Muscle of back (tissue), 11 donors: ENCODE data around the gene REN. TPM values are rescaled to one million over a fixed set of nuclear protein-coding genes. Genes with fewer than 3 reads are reported as not detected.

ENCODE experiments used
- DNase-seq, 3 donors: peaks; one replicate each; pipeline versions ENCODE4 v3.0.0 to v3.0.0-alpha.2; 2013
- polyA plus RNA-seq, 10 donors: library from polyadenylated mRNA; unstranded; fragments of 120-200 nt; gene quantifications; one replicate each; pipeline ENCODE4 v1.2.1, GENCODE V29; 2013; ENCODE audit not compliant: insufficient read length in 10 of 10

The REN gene
- polyA plus RNA-seq, 10 donors, result 0.18 to 0.20 TPM; not detected in 8

GRCh38 chr1:204134103-204134502, 32.0 kb downstream of the REN start:
- DNase-seq, result no peak

DNA sequence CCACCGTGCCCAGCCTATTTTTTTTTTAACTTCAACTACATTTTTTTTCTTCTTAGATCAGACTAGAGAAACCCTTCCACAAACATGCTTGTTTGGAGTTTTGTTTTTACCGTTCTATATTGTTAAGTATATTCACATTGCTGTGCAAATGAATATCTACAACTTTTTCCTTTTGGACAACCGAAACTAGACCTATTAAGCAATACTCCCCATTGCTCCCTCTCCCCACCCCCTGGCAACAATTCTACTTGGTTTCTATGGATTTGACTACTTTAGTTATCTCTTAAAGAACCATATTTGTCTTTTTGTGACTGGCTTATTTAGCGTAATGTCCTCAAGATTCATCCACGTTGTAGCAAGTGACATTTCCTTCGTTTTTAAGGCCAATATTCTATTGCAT, 33.4 kb downstream of the REN start:
- DNase-seq, result no peak

- no peak for DNase-seq
Observed at GRCh38 chr1:204131978-204132377, 34.2 kb downstream of the REN start.

- DNase-seq, result peak; percentile 36 to 71 (median 61)
Observed at GRCh38 chr1:204130981-204131892, 34.9 kb downstream of the REN start.

DNA sequence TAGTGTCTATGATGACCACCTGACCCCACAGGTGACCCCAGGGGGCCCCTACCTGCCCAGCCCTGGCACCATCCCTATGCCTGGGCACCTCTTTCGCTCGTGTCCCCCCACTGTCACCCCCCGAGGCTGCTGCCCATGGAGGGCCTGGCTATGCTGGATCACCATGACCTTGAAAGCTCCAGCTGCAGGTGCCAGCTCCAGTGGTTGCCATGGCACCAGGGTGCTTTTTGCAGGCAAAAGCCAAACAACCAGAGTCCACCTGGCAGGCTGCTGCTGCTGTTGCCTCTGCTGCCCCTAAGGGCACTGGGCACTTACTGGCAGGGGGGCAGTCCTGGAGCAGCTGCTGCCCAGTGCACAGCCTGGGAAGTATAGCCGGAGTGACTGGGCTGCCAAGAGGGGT, 36.0 kb downstream of the REN start:
- DNase-seq, result peak in 1 of 3 donors; percentile 19

- peak in 2 of 3 donors; percentile 75 to 88 for DNase-seq
Observed at GRCh38 chr1:204128964-204129896, 36.9 kb downstream of the REN start.

- no peak for DNase-seq
Observed at GRCh38 chr1:204128464-204128963, 37.6 kb downstream of the REN start.

DNA sequence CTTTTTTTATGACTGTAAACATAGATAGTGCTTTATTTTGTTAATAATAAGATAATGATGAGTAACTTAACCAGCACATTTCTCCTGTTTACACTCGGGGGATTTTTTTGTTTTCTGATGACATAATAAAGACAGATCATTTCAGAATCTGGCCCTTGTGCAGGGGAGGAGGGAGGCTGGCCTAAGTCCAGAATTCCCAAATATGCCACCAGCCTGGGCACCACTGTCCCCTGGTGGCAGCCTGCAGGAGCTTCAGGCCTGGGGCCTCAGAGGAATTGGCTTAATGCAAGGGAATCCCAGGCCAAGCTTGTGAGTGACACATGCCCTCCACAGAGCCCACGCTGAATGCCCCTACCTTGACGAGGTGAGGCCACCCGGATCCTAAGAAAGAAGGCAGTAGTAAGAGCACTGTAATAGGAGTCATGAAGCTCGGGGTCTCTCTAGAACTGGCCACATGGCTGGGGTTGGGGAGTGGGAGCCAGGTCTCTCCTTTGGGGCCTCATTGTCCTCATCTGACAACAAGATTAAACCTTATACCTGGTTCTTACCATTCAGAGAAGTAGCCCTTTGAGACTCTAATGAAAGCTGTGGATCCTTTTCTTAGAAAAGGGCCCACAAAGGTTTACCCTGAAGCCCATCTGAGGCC, 38.4 kb downstream of the REN start:
- DNase-seq, result peak; percentile 43 to 63 (median 51)

GRCh38 chr1:204126956-204127355, 39.2 kb downstream of the REN start:
- no peak for DNase-seq

GRCh38 chr1:204126386-204126785, 39.8 kb downstream of the REN start:
- DNase-seq, result no peak

DNA sequence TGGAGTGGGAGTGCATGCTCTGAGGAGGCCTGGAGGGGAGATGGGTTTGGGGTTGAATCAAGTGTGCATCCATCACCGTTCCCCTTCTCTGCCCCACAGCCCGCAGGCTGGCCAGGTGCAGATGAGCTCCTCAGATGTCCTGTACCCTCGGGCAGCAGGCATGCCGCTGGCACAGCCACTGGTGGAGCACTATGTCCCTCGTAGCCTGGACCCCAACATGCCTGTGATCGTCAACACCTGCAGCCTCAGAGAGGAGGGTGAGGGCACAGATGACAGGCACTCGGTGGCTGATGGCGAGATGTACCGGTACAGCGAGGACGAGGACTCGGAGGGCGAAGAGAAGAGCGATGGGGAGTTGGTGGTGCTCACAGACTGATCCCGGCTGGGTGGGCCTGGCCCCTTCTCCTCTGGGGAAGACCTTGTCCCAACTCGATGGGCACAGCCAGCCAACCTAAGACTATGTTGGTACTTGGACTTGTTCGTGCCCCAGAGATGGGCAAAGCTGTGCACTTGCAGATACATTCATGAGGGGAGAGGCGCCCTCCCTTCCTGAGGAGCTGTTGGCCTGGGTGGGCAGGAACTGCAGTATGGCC, 40.3 kb downstream of the REN start:
- DNase-seq, result no peak

GRCh38 chr1:204124639-204125038, 41.5 kb downstream of the REN start:
- no peak for DNase-seq

DNA sequence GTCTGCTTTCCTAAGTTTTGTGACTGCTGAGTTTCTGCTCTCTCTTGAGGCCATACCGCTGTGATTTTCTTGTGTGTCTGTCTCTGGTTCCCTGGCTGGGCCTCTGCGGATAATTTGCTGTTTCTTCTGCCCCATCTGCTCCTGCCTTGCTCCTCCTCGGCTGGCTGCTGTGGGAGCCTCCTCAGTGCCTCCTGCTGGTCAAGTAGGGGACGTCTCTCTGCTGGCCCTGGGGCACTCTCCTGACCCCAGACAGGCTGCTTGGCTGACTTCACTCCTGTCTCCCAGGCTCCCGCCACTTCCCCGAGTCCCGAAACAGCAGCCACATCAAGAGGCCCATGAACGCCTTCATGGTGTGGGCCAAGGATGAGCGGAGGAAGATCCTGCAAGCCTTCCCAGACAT, 42.8 kb downstream of the REN start:
- DNase-seq, result no peak

DNA sequence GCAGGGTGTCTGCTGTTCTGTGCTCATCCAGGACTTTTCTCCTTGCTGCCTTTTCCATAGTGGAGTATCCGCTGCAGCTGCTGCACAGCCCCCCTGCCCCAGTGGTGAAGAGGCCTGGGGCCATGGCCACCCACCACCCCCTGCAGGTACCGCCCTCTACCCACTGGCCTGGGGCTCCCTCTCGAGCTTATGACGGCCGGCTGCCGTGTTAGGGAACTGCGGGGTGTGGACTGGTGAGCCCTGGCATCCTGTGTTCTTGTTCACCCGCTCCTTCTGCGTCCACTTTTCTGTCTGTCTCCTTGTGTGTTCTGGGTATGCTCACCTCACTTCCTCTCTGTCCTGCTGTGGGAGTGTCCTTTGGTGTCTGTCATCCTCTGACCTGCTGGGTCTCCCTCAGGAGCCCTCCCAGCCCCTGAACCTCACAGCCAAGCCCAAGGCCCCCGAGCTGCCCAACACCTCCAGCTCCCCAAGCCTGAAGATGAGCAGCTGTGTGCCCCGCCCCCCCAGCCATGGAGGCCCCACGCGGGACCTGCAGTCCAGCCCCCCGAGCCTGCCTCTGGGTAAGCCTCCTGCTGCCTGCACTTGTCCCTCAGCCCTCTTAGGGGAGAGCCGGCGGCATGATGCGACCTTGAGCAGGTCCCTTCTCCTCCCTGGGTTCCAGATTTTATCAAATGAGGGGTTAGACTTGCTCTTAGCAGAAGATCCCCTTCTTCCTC, 44.1 kb downstream of the REN start:
- DNase-seq, result no peak

DNA sequence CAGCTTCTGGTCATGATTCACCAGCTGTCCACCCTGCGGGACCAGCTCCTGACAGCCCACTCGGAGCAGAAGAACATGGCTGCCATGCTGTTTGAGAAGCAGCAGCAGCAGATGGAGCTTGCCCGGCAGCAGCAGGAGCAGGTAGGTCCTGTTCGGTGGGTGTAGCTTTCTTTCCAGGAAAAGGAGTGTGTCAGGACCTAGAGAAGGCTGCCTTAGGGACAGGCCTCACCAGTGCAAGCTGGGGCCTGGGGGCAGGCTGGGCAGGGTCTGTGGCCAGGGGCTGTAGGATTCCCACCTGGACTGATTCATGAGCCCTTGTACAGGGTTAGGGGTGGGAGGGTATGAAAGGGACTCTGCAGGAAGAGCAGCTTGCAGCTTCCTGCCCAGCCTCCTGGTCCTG, 49.6 kb downstream of the REN start:
- DNase-seq, result no peak

DNA sequence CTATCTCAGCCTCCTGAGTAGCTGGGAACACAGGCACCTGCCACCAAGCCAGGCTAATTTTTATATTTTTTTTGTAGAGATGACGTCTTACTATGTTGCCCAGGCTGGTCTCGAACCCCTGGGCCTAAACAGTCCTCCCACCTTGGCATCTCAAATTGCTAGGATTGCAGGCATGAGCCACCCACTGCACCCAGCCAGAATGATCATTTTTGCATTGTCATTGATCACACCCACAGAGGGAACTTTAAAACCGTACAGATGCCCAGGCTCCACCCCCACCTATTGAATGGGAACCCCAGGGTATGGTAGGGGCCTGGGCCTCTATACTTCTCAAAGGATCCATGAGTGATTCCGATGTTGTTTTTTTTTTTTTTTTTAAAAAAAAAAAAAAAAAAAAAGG, 51.0 kb downstream of the REN start:
- DNase-seq, result no peak

GRCh38 chr1:204114606-204115005, 51.5 kb downstream of the REN start:
- DNase-seq, result no peak

DNA sequence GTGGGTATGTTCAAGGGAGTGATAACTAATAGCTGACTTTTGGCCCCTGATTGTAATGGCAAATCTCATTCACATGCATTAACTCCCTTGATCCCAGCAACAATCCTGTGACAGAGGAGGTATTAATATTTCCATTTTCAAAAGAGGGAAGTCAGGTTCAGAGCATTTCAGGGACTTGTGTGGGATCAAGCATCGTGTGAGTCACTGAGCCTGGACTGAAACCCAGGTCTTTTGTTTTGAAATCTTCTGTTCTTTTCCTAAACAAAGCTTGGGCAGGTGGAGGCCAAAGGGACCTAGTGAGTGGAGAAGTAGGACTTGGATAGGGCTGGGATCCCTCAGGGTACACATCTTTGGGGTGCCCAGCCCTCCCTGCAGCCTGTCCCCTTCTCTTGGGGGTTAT, 52.2 kb downstream of the REN start:
- no peak for DNase-seq

DNA sequence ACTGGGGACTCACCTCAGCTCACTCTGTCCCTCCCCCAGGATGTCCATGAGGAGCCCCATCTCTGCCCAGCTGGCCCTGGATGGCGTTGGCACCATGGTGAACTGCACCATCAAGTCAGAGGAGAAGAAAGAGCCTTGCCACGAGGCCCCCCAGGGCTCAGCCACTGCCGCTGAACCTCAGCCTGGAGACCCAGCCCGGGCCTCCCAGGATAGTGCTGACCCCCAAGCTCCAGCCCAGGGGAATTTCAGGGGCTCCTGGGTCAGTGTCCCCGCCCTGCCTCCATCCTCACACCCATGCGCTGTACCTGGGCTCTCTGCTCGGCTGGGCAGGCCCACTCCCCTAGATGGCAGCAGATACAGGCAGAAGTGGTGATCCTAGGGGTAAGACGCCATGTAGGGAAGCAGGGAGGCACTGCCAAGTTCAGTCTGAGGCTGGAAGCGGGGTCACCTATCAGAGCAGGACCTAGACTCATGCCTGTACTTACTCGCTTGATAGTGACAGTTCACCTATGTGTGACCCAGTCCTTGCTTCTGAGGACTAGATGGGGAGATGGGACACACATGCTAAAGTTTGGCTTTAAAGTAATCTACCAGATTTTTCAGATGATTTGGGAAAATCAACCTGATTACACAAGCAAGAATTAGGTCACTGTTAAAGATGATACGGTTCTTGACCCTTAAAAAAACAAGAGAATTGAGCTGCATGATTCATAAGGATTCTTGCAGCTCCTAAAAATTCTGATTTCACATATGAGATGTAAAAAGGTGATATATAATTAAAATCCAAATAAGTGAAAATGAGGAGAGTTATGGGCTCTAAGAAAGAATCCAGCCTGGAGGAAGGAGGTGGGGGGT, 53.0 kb downstream of the REN start:
- no peak for DNase-seq
